K562 (cell line): Measurements from ENCODE around the gene PRDX2. TPM values are rescaled to one million over a fixed set of nuclear protein-coding genes. Genes with fewer than 3 reads are reported as not detected.
A peak's percentile ranks its signal among the peaks of the same experiment; 100 is the strongest.

Experiments
- CBX8 ChIP-seq: fragments of 200-600 bp; sonication (generic); IDR thresholded peaks from 2 replicates; pipeline ENCODE4 v1.6.1; 2012; ENCODE audit warnings: borderline replicate concordance, mixed run types, low read depth, mild to moderate bottlenecking, moderate library complexity, mixed read lengths, low read length, control low read depth, inconsistent platforms; ENCODE audit not compliant: poor library complexity, severe bottlenecking; ENCODE audit errors: extremely low read depth
- FOXJ3 ChIP-seq: sonication (generic); formaldehyde crosslinking; IDR thresholded peaks from 2 replicates; pipeline ENCODE4 v1.4.0; 2020; ENCODE audit warnings: mild to moderate bottlenecking, missing genetic modification reagents
- JUND ChIP-seq, 2 experiments: IDR thresholded peaks; 2 replicates in 1 of 2; 3 replicates in 1 of 2; pipeline ENCODE4 v1.6.1; 2011; ENCODE audit warnings: borderline replicate concordance in 2 of 2, low read depth in 2 of 2, low read length in 2 of 2, improper control_type of control experiment in 1 of 2, missing biosample characterization in 1 of 2, missing genetic modification characterization in 1 of 2, missing genetic modification reagents in 1 of 2
- MCM3 ChIP-seq: fragments of 450-650 bp; IDR thresholded peaks from 2 replicates; pipeline ENCODE4 v1.6.1; 2016
- MTA3 ChIP-seq: fragments of 450-650 bp; formaldehyde crosslinking; IDR thresholded peaks from 2 replicates; pipeline ENCODE4 v1.6.1; 2017; ENCODE audit warnings: mild to moderate bottlenecking, borderline replicate concordance
- NR4A1 ChIP-seq, 2 experiments: fragments of 250-450 bp in 1 of 2; fragments of 450-650 bp in 1 of 2; sonication (Bioruptor Pico) in 1 of 2; IDR thresholded peaks; 2 replicates each; pipeline versions ENCODE4 v1.4.0 to v1.6.1; 2016 to 2020; ENCODE audit warnings: mild to moderate bottlenecking in 2 of 2, missing compliant biosample characterization in 1 of 2, missing genetic modification characterization in 1 of 2, moderate library complexity in 1 of 2
- RBM25 ChIP-seq: fragments of 200-400 bp; formaldehyde crosslinking; IDR thresholded peaks from 2 replicates; pipeline ENCODE4 v1.6.1; 2018; ENCODE audit warnings: low read length, low read depth, moderate library complexity; ENCODE audit not compliant: severe bottlenecking
- SETDB1 ChIP-seq: IDR thresholded peaks from one replicate; pipeline ENCODE4 v1.6.1; 2012; ENCODE audit warnings: low read length, control low read depth, inconsistent platforms
- SP1 ChIP-seq: sonication (generic); formaldehyde crosslinking; IDR thresholded peaks from 2 replicates; pipeline ENCODE4 v1.8.1; 2022; ENCODE audit warnings: mild to moderate bottlenecking, missing genetic modification reagents
- TOE1 ChIP-seq, 2 experiments: fragments of 450-650 bp in 1 of 2; sonication (generic) in 1 of 2; formaldehyde crosslinking in 1 of 2; IDR thresholded peaks; 2 replicates each; pipeline versions ENCODE4 v1.7.1 to v1.8.0; 2016 to 2022; ENCODE audit warnings: borderline replicate concordance in 2 of 2, mild to moderate bottlenecking in 2 of 2, antibody characterized with exemption in 1 of 2, inconsistent platforms in 1 of 2, low read depth in 1 of 2, missing genetic modification reagents in 1 of 2, moderate library complexity in 1 of 2
- TRIM24 ChIP-seq, 2 experiments: fragments of 450-650 bp; IDR thresholded peaks; 2 replicates each; pipeline ENCODE4 v1.6.1; 2016
- ZBED1 ChIP-seq: IDR thresholded peaks from 2 replicates; pipeline ENCODE4 v1.6.1; 2014
- ZNF384 ChIP-seq: IDR thresholded peaks from 2 replicates; pipeline ENCODE4 v1.6.1; 2012; ENCODE audit warnings: low read depth, low read length, improper control_type of control experiment
- ZNF445 ChIP-seq: fragments of 250-450 bp; sonication (Bioruptor Pico); IDR thresholded peaks from 2 replicates; pipeline ENCODE4 v1.4.0; 2020; ENCODE audit warnings: low read depth, mild to moderate bottlenecking, moderate library complexity
- ZNF778 ChIP-seq: fragments of 450-650 bp; formaldehyde crosslinking; IDR thresholded peaks from 2 replicates; pipeline ENCODE4 v1.4.0; 2020; ENCODE audit warnings: mild to moderate bottlenecking, moderate library complexity
- ZSCAN32 ChIP-seq: fragments of 450-650 bp; formaldehyde crosslinking; IDR thresholded peaks from 2 replicates; pipeline ENCODE4 v1.4.0; 2020; ENCODE audit warnings: mild to moderate bottlenecking, moderate library complexity
- ZZZ3 ChIP-seq: fragments of 450-650 bp; IDR thresholded peaks from 2 replicates; pipeline ENCODE4 v1.6.1; 2016; ENCODE audit warnings: antibody characterized with exemption, mild to moderate bottlenecking, moderate library complexity
- polyA plus RNA-seq, 8 experiments: library from polyadenylated mRNA; depleted of rRNA in 4 of 8; stranded (reverse) in 5 of 8; unstranded in 3 of 8; fragments of >200 nt; fragmentation: Nextera tagmentation in 2 of 8; fragmentation: Illumina TruSeq in 1 of 8; extraction: Ambion mirVana in 2 of 8; extraction: Trizol in 1 of 8; gene quantifications; 2 replicates each; pipeline versions ENCODE4 v1.2.1 to v1.2.3, GENCODE V29; 2011 to 2014; ENCODE audit warnings: inconsistent platforms in 1 of 8, missing spikeins in 1 of 8
- total RNA-seq, 7 experiments: library from RNA; depleted of rRNA in 6 of 7; stranded (reverse); fragments of >200 nt in 6 of 7; fragmentation: Illumina TruSeq in 2 of 7; extraction: Trizol in 2 of 7; gene quantifications; 2 replicates each; pipeline versions ENCODE4 v1.2.1 to v1.2.3, GENCODE V29; 2011 to 2021; ENCODE audit warnings: low replicate concordance in 1 of 7
- TF ChIP-seq, protein P1 (sequence below): fragments of 200-800 bp; sonication (Bioruptor generic); IDR thresholded peaks from 2 replicates; pipeline ENCODE4 v1.6.1; 2017; ENCODE audit warnings: missing genetic modification characterization, missing compliant biosample characterization
- TF ChIP-seq, protein P2 (sequence below): fragments of 450-650 bp; formaldehyde crosslinking; IDR thresholded peaks from 2 replicates; pipeline ENCODE4 v1.4.0; 2022; ENCODE audit warnings: missing genetic modification characterization
- TF ChIP-seq, protein P3 (sequence below): sonication (generic); formaldehyde crosslinking; IDR thresholded peaks from 2 replicates; pipeline ENCODE4 v1.8.0; 2023; ENCODE audit warnings: mild to moderate bottlenecking, missing genetic modification reagents

PRDX2 gene
- total and polyA plus RNA-seq, 9 of the 15 experiments (the other 6 are each of a cell fraction or from before 2014, with no cell fraction given) = 206 to 1,183 (median 415) TPM

- TF ChIP-seq SETDB1 = no peak
- no peak for TF ChIP-seq NR4A1 (CRISPR knock-in tag; IDR thresholded peaks at IDR 0.05)
- TF ChIP-seq NR4A1 (tag; IDR thresholded peaks at IDR 0.05) = no peak
- no peak for TF ChIP-seq ZSCAN32 (CRISPR knock-in tag)
- no peak for TF ChIP-seq ZNF445 (CRISPR knock-in tag)
- TF ChIP-seq ZNF384 = peak; percentile 49; the same call in 1 of the 2 replicates
- TF ChIP-seq, protein P1, sequence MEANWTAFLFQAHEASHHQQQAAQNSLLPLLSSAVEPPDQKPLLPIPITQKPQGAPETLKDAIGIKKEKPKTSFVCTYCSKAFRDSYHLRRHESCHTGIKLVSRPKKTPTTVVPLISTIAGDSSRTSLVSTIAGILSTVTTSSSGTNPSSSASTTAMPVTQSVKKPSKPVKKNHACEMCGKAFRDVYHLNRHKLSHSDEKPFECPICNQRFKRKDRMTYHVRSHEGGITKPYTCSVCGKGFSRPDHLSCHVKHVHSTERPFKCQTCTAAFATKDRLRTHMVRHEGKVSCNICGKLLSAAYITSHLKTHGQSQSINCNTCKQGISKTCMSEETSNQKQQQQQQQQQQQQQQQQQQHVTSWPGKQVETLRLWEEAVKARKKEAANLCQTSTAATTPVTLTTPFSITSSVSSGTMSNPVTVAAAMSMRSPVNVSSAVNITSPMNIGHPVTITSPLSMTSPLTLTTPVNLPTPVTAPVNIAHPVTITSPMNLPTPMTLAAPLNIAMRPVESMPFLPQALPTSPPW (CRISPR knock-in tag) = no peak
- TF ChIP-seq, protein P2, sequence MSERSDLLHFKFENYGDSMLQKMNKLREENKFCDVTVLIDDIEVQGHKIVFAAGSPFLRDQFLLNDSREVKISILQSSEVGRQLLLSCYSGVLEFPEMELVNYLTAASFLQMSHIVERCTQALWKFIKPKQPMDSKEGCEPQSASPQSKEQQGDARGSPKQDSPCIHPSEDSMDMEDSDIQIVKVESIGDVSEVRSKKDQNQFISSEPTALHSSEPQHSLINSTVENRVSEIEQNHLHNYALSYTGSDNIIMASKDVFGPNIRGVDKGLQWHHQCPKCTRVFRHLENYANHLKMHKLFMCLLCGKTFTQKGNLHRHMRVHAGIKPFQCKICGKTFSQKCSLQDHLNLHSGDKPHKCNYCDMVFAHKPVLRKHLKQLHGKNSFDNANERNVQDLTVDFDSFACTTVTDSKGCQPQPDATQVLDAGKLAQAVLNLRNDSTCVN (CRISPR knock-in tag) = no peak
- TF ChIP-seq RBM25 = no peak
- TF ChIP-seq JUND (IDR thresholded peaks at IDR 0.05; ENCODE audit: borderline replicate concordance, low read depth, low read length) = no peak
- no peak for TF ChIP-seq JUND (tag; IDR thresholded peaks at IDR 0.05; ENCODE audit: borderline replicate concordance, low read depth, low read length)
- TF ChIP-seq TOE1 (IDR thresholded peaks at IDR 0.05; ENCODE audit: borderline replicate concordance) = no peak
- TF ChIP-seq TOE1 (CRISPR knock-in tag; IDR thresholded peaks at IDR 0.05; ENCODE audit: borderline replicate concordance, low read depth) = no peak
- TF ChIP-seq ZZZ3 = no peak
- no peak for TF ChIP-seq MTA3
- TF ChIP-seq CBX8 = no peak
- TF ChIP-seq TRIM24 (IDR thresholded peaks at IDR 0.05) = peak in 1 of 2 experiments; percentile 83; a peak in 2 of 4 replicates
- TF ChIP-seq, protein P3, sequence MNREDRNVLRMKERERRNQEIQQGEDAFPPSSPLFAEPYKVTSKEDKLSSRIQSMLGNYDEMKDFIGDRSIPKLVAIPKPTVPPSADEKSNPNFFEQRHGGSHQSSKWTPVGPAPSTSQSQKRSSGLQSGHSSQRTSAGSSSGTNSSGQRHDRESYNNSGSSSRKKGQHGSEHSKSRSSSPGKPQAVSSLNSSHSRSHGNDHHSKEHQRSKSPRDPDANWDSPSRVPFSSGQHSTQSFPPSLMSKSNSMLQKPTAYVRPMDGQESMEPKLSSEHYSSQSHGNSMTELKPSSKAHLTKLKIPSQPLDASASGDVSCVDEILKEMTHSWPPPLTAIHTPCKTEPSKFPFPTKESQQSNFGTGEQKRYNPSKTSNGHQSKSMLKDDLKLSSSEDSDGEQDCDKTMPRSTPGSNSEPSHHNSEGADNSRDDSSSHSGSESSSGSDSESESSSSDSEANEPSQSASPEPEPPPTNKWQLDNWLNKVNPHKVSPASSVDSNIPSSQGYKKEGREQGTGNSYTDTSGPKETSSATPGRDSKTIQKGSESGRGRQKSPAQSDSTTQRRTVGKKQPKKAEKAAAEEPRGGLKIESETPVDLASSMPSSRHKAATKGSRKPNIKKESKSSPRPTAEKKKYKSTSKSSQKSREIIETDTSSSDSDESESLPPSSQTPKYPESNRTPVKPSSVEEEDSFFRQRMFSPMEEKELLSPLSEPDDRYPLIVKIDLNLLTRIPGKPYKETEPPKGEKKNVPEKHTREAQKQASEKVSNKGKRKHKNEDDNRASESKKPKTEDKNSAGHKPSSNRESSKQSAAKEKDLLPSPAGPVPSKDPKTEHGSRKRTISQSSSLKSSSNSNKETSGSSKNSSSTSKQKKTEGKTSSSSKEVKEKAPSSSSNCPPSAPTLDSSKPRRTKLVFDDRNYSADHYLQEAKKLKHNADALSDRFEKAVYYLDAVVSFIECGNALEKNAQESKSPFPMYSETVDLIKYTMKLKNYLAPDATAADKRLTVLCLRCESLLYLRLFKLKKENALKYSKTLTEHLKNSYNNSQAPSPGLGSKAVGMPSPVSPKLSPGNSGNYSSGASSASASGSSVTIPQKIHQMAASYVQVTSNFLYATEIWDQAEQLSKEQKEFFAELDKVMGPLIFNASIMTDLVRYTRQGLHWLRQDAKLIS = no peak
- TF ChIP-seq SP1 (CRISPR knock-in tag) = no peak
- TF ChIP-seq FOXJ3 (CRISPR knock-in tag) = no peak
- no peak for TF ChIP-seq MCM3
- no peak for TF ChIP-seq ZNF778 (CRISPR knock-in tag)
- TF ChIP-seq ZBED1 = no peak
Observed at GRCh38 chr19:12834976-12835757, 33.6 kb upstream of the PRDX2 start (continued).
